ENCODE data around the gene NDEL1. TPM values are rescaled to one million over a fixed set of nuclear protein-coding genes. Genes with fewer than 3 reads are reported as not detected.

NDEL1 gene
- total RNA-seq, 1 experiment from 2014 or later = 23.0 TPM

DNA sequence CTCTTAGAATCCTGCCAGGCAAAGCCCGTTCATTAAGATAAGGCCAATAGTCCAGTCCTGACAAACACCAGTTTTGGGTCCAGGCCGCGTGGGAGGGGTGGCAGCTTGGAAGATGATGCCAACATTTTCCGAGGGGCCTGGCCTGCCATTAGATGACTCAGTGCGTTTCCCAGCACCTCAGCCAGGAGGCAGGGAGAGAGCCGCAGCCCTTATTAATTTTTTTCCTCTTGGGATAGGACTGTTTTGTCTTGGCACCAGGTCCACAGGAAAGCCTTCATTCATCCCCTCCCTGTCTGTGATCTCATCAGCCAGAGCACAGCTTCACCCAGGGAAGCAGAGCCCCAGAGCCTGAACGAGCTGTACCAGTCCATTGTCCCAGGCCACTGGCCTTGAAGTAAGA, 4.7 kb upstream of the NDEL1 start:
- DNase-seq = no peak
- no peak overlapping the region for H3K27ac ChIP-seq
- no peaks in the 10 kb centered on the region for H3K9me3 ChIP-seq (replicated peaks)
- H3K4me1 ChIP-seq = no peaks in the 10 kb centered on the region
- no peaks in the 10 kb centered on the region for H3K36me3 ChIP-seq
- H3K4me3 ChIP-seq = no peak overlapping the region
- H3K27me3 ChIP-seq = no peaks in the 10 kb centered on the region

DNA sequence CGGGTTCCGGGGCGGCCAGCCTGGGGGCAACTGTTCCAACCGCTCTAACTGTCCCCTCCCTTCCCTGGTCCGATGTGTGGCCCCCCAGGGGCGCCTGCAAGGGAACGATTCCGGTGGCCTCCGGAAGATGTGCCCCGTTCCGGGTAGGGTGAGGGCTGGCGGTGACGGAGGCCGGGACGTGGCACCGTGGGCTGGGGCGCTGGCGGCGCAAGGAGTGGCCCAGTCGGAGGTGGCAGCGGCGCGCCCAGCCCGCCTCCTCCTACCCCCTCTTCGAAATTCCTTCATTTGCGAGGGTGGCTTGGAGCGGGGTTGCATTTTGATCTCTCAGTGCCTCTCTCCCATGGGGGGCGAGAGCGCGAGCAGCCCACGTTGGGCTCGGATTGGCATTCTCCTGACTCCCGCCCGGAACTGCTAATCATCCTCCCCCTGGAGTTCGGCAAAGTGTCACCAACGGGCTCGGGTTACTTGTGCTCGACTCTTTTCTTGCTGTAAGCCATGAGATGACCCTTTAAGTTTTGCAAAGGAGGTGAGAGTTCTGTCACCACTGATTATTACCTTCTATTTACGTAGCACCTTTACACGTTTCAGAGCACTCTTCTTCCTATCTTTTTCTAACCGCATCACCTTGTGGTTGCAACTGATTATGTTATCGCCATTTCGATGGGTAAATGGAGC, 622 bp downstream of the NDEL1 start:
- Histone ChIP-seq H3K4me1 (0 out of 2 replicates have a peak, but pooled peaks cover 5% of the 10 kb centered on the region), H3K9me3 (replicated peaks) (no peaks in the 10 kb centered on the region)
- DNase-seq = peak; percentile 28 to 51

DNA sequence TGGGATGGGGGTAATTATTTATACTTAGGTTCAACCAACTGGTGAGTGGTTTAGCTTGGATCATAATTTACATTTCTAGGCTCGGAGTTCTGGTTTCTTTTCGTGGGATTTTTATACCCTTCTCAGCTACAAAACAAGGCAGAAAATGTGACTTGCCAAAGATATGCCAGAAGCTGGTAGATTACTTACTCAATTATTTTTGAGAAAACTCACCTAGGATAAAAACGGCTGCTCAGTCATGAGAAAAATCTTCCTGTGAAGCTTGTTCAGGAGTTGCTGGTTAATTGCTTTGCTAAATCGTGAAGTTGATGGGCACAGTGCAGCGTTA, 1.1 kb downstream of the NDEL1 start:
- 0 out of 2 replicates have a peak, but pooled peaks cover 5% of the 10 kb centered on the region for H3K4me1 ChIP-seq
- no peaks in the 10 kb centered on the region for H3K27me3 ChIP-seq
- no peak for DNase-seq
- no peaks in the 10 kb centered on the region for H3K9me3 ChIP-seq (replicated peaks)
- H3K4me3 ChIP-seq = peak overlapping the region; percentile 96
- no peak overlapping the region for H3K27ac ChIP-seq
- H3K36me3 ChIP-seq = no peaks in the 10 kb centered on the region; the same call in 1 of the 2 replicates

More for the DNA sequence above, 622 bp downstream of the NDEL1 start:
- Histone ChIP-seq H3K36me3 (no peaks in the 10 kb centered on the region; the same call in 1 of the 2 replicates), H3K27me3 (no peaks in the 10 kb centered on the region), H3K27ac (peak overlapping the region; percentile 69), H3K4me3 (peak overlapping the region; percentile 96)

DNA sequence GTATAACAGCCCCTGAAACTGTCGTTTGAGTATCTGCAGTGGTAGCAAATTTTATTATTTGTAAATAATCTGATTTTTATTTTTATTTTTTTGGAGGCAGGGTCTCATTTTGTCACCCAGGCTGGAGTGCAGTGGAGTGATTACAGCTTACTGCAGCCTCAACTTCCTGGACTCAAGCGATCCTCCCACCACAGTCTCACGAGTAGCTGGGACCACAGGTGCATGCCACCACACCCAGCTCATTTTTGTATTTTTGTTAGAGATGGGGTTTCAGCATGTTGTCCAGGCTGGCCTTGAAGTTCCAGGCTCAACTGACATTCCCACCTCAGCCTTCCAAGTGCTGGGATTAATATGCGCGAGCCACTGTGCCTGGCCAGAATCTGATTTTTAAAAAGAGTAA, 2.8 kb downstream of the NDEL1 start:
- H3K27me3 ChIP-seq = no peaks in the 10 kb centered on the region
- no peaks in the 10 kb centered on the region for H3K9me3 ChIP-seq (replicated peaks)
- H3K27ac ChIP-seq = no peak overlapping the region
- DNase-seq = no peak
- H3K4me3 ChIP-seq = no peak overlapping the region
- 0 out of 2 replicates have a peak, but pooled peaks cover 5% of the 10 kb centered on the region for H3K4me1 ChIP-seq
- no peaks in the 10 kb centered on the region; the same call in 1 of the 2 replicates for H3K36me3 ChIP-seq

DNA sequence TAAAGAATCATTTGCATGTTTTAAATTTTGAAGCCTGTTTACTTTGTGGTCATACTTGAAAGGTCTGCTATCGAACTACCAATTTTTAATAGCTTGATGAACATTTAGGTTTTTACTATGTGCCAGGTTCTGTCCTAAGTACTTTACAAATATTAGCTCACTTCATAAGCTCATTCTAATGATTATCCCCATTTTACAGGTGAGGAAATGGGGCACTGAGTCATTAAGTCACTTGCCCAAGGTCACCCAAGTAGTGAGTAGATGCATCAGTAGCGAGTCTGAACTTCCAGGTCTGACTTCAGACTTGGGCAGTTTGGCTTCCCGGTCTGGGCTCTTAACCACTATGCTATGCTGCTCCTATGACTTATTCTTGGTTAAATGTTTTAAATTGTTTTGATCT, 4.0 kb downstream of the NDEL1 start:
- H3K4me1 ChIP-seq = 0 out of 2 replicates have a peak, but pooled peaks cover 5% of the 10 kb centered on the region
- H3K9me3 ChIP-seq (replicated peaks) = no peaks in the 10 kb centered on the region
- H3K4me3 ChIP-seq = no peak overlapping the region
- DNase-seq = no peak
- no peak overlapping the region for H3K27ac ChIP-seq
- H3K36me3 ChIP-seq = peaks cover 4% of the 10 kb centered on the region
- H3K27me3 ChIP-seq = no peaks in the 10 kb centered on the region

DNA sequence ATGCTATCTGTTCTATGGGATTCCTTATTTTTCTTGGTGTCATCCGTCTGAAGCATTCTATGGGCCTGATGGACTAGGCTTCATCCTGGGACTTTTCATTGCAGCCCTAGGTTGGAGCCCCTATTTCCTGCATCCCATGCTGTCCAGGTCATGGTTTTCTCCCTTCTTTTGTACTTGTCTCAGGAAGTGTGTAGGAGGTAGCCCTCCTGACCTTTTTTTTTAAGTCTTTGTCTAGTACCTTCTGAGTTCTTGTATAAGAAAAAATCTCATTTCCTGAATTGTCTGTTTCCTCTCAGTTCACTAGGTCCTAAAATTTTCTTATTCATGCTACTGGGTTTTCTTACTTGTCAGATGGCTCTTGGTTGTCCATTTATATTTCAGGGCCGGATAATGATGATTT, 6.0 kb downstream of the NDEL1 start:
- H3K27ac ChIP-seq = no peak overlapping the region
- H3K4me3 ChIP-seq = no peak overlapping the region
- DNase-seq = no peak
- H3K36me3 ChIP-seq = peaks cover 4% of the 10 kb centered on the region
- H3K27me3 ChIP-seq = no peaks in the 10 kb centered on the region
- H3K4me1 ChIP-seq = 0 out of 2 replicates have a peak, but pooled peaks cover 5% of the 10 kb centered on the region
- H3K9me3 ChIP-seq (replicated peaks) = no peaks in the 10 kb centered on the region

DNA sequence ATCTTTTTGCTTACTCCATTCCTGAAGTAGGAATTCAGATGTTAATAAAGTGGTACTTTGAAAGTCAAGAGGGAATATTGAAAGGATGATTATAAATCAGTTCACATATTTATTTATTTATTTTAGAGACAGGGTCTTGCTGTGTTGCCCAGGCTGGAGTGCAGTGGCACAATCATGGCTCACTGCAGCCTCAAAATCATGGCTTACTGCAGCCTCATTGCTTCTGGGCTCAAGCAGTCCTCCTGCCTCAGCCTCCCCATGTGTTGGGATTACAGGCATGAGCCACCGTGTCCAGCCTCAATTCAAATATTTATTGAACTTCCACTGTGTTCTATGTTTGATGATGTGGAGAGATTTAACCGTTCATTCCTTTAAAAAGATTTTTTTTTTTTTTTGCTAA, 6.6 kb downstream of the NDEL1 start:
- Histone ChIP-seq H3K27ac (no peak overlapping the region), H3K36me3 (peaks cover 4% of the 10 kb centered on the region)

DNA sequence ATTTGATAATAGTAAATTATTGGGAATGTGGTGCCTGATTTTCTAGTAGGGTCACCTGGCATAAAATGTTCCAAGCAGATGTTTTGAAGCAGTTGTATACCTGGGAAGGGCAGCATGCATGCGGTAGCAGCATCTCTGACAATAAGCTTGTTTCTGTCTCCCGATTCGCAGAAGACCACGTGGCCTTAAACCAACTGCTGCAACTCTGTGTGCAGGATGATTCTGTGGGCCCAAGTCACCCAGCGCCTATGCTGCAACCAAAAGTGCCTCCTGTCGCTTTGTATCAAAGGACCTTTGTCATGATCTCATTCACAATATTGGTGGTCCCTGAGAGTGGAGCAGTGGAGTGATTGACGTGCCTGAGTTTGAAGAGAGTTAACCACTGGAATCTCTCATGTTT, 8.1 kb downstream of the NDEL1 start:
- Histone ChIP-seq H3K27me3 (no peaks in the 10 kb centered on the region), H3K36me3 (peaks cover 4% of the 10 kb centered on the region), H3K9me3 (replicated peaks) (no peaks in the 10 kb centered on the region), H3K4me3 (no peak overlapping the region), H3K4me1 (no peaks in the 10 kb centered on the region), H3K27ac (no peak overlapping the region)
- no peak for DNase-seq

More for the DNA sequence above, 6.6 kb downstream of the NDEL1 start:
- no peaks in the 10 kb centered on the region for H3K27me3 ChIP-seq
- no peak for DNase-seq
- 0 out of 2 replicates have a peak, but pooled peaks cover 2% of the 10 kb centered on the region for H3K4me1 ChIP-seq
- no peak overlapping the region for H3K4me3 ChIP-seq
- no peaks in the 10 kb centered on the region for H3K9me3 ChIP-seq (replicated peaks)

DNA sequence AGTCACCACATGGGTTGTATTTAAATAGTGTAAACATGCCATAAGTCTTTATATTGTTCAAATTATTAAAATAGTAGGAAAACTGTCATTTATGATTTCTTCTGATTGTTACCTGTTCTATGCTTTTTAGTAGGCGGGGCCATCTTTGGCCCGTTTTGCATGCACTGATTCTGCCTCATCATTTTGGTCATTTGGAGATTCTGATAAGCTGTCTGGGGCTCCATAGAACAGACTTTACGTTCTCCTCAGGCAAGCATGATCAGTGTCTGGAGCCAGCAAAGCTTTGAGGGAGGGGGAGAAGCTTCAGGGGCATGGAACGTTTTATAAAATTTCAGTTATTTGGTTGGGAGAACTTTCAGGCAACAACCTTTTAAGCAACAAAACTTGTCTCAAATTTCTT, 8.8 kb downstream of the NDEL1 start:
- Histone ChIP-seq H3K9me3 (replicated peaks) (no peaks in the 10 kb centered on the region), H3K4me3 (no peak overlapping the region), H3K36me3 (peaks cover 7% of the 10 kb centered on the region), H3K4me1 (no peaks in the 10 kb centered on the region), H3K27me3 (no peaks in the 10 kb centered on the region), H3K27ac (no peak overlapping the region)
- no peak for DNase-seq

DNA sequence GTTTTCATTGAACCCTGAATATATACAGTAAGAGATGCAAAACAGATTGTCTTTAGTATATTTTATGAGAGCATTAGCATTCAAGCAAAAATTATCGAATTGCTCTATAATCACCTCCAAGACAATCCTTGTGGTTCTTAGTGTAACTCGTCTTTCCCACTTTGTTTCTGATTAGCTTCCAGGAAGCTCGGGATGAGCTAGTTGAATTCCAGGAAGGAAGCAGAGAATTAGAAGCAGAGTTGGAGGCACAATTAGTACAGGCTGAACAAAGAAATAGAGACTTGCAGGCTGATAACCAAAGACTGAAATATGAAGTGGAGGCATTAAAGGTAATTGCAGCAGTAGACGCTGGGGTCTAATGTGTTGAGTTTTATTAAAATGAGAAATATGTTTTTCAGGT, 9.9 kb downstream of the NDEL1 start:
- H3K4me1 ChIP-seq = no peaks in the 10 kb centered on the region
- peaks cover 9% of the 10 kb centered on the region for H3K36me3 ChIP-seq
- H3K9me3 ChIP-seq (replicated peaks) = no peaks in the 10 kb centered on the region
- H3K4me3 ChIP-seq = no peak overlapping the region
- DNase-seq = no peak
- H3K27me3 ChIP-seq = no peaks in the 10 kb centered on the region
- no peak overlapping the region for H3K27ac ChIP-seq

DNA sequence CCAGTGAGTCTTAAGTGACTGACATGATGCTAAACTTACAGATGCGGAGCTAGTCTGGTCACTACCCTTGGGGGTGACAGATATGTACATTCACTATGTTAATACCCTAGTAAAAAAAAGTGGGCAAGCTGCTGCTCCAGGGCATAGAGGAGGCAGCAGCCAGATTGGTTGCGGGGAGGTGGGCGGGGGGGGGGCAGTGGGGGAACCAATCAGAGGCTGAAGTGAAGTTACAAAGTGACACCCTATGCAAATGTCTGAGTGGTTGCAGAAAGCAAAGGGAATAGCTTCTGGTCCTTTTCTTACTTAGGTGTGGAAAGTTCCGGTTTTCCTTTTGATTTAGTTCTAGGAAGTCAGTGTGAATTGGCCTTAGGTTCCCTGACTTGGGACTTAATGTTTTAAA, 12.1 kb downstream of the NDEL1 start:
- H3K4me3 ChIP-seq = no peak overlapping the region
- no peaks in the 10 kb centered on the region for H3K27me3 ChIP-seq
- DNase-seq = no peak
- peaks cover 14% of the 10 kb centered on the region for H3K36me3 ChIP-seq
- no peak overlapping the region for H3K27ac ChIP-seq
- no peaks in the 10 kb centered on the region for H3K9me3 ChIP-seq (replicated peaks)
- H3K4me1 ChIP-seq = no peaks in the 10 kb centered on the region

DNA sequence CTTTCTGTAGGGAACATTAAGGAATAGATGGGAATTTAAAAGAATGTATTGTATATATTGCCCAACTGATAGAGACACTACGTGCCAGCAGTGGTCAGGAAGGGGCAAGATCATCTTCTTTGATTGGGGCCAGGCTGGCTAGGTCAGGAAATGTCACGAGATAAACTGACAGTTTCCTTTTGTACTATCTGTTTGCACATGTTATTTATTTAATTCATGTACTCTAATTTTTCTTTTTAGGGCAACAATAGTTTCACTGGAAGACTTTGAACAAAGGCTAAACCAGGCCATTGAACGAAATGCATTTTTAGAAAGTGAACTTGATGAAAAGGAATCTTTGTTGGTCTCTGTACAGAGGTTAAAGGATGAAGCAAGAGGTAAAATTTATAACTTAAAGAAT, 12.6 kb downstream of the NDEL1 start:
- Histone ChIP-seq H3K27ac (no peak overlapping the region), H3K9me3 (replicated peaks) (no peaks in the 10 kb centered on the region), H3K4me3 (no peak overlapping the region), H3K4me1 (no peaks in the 10 kb centered on the region), H3K27me3 (no peaks in the 10 kb centered on the region), H3K36me3 (peaks cover 16% of the 10 kb centered on the region)
- no peak for DNase-seq

DNA sequence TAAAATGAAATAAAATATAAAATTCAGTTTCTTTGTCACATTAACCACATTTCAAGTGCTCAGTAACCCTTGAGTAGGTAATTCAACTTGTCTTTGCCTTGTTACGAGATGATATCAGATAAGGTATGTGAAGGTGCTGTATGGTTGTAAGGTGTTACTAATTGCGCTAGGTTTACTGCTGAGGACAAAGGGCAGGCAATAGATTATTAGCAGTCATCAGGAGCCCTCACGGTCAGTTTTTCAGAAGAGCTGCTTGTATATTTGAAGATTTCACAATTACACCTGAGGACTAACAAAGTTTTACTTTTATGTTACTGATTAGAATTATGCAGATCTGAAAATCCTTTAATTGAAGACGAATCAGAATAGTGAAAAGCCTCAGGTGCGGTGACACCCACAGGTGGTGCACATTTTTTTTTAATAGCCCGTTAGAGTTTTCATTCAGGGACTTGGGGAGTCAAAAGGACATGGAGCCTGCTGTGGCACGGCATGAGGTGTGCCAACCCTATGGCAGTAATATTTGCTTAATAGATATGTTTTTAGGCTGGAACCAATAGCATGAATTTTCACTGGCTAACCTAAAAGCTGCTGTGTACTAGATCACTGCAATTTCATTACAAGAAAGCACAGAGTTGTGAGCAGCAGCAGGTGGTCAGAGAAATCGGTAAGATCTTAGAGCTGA, 16.4 kb downstream of the NDEL1 start:
- no peak for DNase-seq
- no peaks in the 10 kb centered on the region for H3K27me3 ChIP-seq
- no peak overlapping the region for H3K4me3 ChIP-seq
- H3K36me3 ChIP-seq = peaks cover 17% of the 10 kb centered on the region
- no peaks in the 10 kb centered on the region for H3K9me3 ChIP-seq (replicated peaks)
- no peaks in the 10 kb centered on the region for H3K4me1 ChIP-seq
- no peak overlapping the region for H3K27ac ChIP-seq

DNA sequence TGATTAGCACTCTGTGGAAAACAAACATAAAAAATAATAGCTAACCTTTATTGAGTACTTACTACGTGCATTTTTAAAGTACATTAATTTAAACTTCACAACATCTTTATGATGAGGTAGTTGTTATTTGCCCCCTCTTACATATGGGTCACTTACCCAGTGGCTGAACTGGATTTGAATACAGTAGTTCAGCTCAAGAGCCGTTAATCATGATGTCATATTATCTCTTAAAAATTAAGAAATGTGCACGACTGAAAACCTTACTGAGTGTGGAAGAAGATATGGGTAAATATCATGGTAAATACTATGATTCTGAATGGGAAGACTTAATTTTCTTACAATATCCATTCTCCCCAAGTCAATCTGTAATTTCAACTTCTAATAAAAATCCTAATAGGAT, 17.6 kb downstream of the NDEL1 start:
- Histone ChIP-seq H3K36me3 (peaks cover 18% of the 10 kb centered on the region), H3K4me1 (no peaks in the 10 kb centered on the region), H3K4me3 (no peak overlapping the region), H3K9me3 (replicated peaks) (no peaks in the 10 kb centered on the region), H3K27ac (no peak overlapping the region), H3K27me3 (no peaks in the 10 kb centered on the region)
- no peak for DNase-seq

DNA sequence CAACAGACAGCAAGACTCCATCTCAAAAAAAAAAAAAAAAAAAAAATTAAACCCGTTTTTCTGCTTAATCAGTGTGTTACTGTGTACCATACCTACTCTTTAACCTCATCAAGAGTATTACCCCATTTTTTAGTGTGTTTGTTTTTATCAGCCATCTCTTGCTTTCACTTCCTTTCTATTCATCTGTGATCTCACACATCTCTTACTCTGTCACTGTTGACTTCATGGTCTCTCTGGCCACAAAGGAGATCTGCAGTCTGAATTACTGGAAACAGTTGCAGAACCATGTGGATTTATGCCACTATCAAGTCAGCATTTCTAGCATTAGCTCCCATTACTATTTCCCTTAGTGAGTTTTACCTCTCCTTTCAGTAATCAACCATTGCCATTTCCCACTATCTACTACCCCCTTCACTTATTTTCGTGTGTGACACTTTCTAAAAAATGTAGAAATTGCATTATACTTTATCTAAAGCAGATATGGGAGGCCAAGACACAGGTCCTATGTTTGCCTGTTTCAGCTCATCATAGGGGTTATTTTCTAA, 20.1 kb downstream of the NDEL1 start:
- DNase-seq = no peak
- H3K36me3 ChIP-seq = peaks cover 13% of the 10 kb centered on the region

More for the DNA sequence above, 20.1 kb downstream of the NDEL1 start:
- Histone ChIP-seq H3K27me3 (no peaks in the 10 kb centered on the region), H3K4me3 (no peak overlapping the region), H3K4me1 (no peaks in the 10 kb centered on the region), H3K27ac (no peak overlapping the region), H3K9me3 (replicated peaks) (no peaks in the 10 kb centered on the region)

All from SJCRH30 (cell line).